Activated CD4-positive, alpha-beta T cell treated with anti-CD3 and anti-CD28 coated beads for 4 hours (primary cell): Measurements from ENCODE around the gene KCNJ12.
"Not testable (repeated sequence)": the region's sequence is repeated elsewhere in the genome, so short reads cannot be mapped to it uniquely, and the experiment has no call there.

ENCODE experiments used
- DNase-seq, 2 donors: peaks; one replicate each; pipeline ENCODE4 v3.0.0-alpha.2; 2020

The KCNJ12 gene

DNA sequence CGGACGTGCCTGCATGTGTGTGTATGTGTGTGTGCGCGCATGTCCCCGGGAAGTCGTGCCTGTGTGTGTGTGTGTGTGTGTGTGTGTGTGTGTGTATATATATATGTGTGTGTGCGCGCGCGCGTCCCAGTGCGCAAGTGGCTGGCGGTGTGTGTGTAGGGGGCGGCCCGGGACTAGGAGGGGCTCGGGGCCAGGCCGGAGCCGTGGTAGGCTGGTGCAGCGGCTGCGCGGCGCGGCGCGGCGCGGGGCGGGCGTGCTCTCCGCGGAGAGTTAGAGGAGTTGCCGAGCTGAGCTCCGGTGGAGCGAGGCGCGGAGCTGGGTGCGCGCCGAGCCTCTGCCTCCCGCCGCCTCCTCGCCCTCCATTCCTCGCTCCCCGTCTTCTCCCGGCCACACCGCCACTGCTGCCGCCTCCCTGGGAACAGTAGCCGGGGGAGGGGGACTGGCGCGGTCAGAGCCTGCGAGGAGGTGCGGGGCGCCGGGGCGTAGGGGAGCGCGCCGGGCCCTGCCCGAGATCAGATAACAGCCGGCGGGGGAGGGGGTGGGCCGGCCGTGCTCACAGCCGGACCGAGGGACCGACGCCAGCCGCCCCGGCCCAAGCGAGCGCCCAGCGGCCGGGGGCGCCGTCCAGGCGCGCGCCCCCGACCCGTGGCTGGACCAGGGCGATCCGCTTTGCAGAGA lies at the start of gene KCNJ12:
Gene KCNJ12 (plus strand): TSS at position 277 of the 678 bp plus-strand sequence. CDS start 38,986 bp downstream, outside the sequence.
- DNase-seq: no peak

DNA sequence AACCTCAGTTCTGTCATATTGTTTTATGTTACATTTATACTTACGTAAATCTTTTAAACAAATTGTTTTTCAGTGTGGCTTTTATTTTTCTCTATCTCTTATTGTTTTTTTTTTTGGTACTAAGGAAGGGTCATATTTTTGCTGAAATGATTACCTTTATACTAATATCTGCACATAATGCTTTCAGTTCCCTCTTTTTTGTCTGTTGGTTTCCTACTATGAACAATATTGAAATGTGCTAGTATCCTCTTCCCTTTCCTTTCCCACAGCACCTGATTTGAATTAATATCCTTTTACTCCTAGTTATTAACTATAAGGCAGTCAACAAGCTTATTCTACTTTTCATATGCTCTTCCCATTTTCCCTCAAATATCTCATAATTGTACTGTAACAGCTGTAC lies 48.2 kb upstream of the KCNJ12 start:
- not testable (repeated sequence) for DNase-seq

GRCh38 chr17:21328778-21329177 lies 47.4 kb upstream of the KCNJ12 start:
- DNase-seq: not testable (repeated sequence)

GRCh38 chr17:21330436-21331160 lies 45.6 kb upstream of the KCNJ12 start:
- DNase-seq: no peak

- DNase-seq: not testable (repeated sequence)
These were observed 39.4 kb upstream of the KCNJ12 start for GRCh38 chr17:21336541-21337294.

GRCh38 chr17:21337981-21338625 lies 38.1 kb upstream of the KCNJ12 start:
- DNase-seq: not testable (repeated sequence)

DNA sequence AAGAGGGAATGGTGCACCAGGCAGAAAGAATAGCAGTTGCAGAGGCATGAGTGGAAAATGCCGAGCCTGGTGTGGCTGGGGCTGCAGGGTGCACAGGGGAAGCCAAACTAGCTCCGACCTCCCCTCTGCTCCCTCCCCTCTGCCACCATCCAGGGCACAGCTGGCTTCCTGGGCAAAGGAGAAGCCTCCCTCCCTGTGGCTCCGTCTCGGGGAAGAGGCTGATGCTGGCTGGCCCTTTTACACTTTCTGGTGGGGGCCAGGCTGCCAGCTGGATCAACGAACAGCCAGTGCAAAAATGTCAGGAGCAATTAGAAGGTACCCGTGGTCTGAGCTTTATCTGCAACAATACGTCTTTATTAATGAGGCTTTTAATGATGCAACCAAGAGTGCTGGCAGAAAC lies 37.1 kb upstream of the KCNJ12 start:
- no peak for DNase-seq

DNA sequence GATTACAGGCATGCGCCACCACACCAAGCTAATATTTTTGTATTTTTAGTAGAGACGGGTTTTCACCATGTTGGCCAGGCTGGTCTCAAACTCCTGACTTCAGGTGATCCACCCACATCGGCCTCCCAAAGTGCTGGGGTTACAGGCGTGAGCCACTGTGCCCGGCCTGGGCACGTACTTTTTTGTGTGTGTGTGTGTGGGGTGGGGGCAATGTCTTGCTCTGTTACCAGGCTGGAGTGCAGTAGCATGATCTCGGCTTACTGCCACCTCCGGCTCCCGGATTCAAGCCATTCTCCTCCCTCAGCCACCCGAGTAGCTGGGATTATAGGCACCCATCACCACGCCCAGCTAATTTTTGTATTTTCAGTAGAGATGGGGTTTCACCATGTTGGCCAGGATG lies 36.6 kb upstream of the KCNJ12 start:
- DNase-seq: not testable (repeated sequence)

DNA sequence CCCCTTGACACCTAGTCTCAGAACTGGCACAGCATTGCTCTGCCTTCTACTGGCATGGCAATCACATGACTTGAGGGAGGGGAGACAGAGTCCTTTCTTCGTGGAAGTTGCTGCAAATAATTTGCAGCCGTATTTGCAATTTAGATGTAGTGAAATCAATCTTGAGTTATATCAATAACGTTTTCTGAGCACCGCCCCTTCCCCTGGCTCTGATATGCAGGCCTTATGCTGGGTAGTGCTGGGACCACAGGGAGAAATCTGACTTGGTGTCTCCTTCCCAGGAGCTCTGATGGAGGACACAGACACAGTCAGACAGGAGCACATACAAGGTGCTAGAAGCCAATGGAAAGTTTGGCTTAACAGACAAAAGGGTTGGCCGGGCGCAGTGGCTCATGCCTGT lies 35.8 kb upstream of the KCNJ12 start:
- not testable (repeated sequence) for DNase-seq

GRCh38 chr17:21341279-21341678 lies 34.9 kb upstream of the KCNJ12 start:
- DNase-seq: not testable (repeated sequence)

GRCh38 chr17:21341925-21342540 lies 34.1 kb upstream of the KCNJ12 start:
- not testable (repeated sequence) for DNase-seq

GRCh38 chr17:21343061-21343949 lies 32.9 kb upstream of the KCNJ12 start:
- not testable (repeated sequence) for DNase-seq

DNA sequence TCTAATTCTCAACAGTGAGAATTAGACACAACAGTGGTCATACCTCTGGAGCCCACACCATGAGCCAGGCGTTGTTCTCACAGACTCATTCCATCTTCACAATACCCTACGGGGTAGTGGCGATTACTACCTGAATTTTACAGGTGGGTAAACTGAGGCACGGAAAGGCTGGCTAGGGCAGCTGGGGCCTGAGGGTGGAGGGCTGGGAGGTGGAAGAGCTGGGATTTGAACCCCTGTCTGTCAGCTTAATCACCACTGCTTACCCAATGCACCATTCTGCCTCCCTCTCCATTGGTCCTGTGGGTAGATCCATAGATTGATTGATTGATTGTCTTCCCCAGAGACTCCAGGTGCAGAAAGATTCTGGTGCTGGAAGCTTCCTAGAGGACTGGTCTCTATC lies 31.4 kb upstream of the KCNJ12 start:
- not testable (repeated sequence) for DNase-seq

DNA sequence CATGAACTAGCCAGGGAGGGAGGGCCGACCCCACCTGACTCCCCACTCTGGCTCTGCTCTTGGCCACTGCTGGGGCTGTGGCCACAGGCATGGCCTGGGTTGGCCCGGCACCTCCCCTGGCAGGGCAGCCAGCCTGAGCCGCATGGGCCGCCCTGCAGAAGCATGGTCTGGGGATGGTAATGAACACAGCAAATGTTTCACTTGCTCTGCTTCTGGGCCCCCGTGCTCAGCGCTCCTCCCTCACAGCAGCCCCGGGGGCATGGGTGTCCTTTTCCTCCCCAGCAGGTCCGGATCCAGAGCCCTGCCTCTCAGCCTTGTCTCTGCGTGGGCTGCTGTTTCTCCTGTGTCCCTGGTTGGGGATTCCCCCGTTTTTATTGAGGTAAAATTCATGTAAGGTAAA lies 30.9 kb upstream of the KCNJ12 start:
- no peak for DNase-seq

- DNase-seq: not testable (repeated sequence)
These were observed 30.1 kb upstream of the KCNJ12 start for GRCh38 chr17:21346107-21346506.

DNA sequence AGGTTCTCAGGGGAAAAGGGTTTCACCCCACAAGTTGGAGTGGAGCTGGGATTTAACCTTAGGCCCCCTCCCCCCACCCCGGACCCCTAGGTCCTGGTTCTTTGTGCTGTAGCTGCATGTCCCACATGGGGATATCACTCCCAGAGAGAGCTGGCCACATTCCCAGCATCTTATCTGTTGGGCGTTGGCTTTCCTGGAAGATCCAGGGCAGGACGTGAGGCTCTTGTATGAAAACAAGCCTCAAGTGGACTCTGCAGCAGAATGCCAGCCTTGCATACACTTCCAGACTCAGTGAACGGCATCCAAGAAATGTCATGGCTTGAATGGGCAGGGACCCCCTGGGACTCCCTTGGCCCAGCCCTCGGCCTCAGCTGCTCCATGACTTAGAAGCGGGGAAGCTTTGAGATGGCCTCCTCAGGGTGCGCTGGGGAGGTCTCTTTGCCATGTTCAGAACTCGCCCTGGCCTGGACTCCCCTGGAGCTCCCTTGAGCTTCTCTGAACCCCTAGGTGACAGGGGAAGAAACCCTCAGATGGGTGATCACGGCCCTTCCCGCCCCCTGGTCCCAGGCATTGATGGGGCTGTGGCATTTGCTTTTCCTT lies 29.4 kb upstream of the KCNJ12 start:
- DNase-seq: not testable (repeated sequence)

- DNase-seq: not testable (repeated sequence)
These were observed 28.5 kb upstream of the KCNJ12 start for GRCh38 chr17:21347660-21348059.

- DNase-seq: not testable (repeated sequence)
These were observed 27.9 kb upstream of the KCNJ12 start for GRCh38 chr17:21348081-21348925.

- not testable (repeated sequence) for DNase-seq
These were observed 27.3 kb upstream of the KCNJ12 start for GRCh38 chr17:21348926-21349261.
